ENCODE data around the gene ZNF780B.

The ZNF780B gene

DNA sequence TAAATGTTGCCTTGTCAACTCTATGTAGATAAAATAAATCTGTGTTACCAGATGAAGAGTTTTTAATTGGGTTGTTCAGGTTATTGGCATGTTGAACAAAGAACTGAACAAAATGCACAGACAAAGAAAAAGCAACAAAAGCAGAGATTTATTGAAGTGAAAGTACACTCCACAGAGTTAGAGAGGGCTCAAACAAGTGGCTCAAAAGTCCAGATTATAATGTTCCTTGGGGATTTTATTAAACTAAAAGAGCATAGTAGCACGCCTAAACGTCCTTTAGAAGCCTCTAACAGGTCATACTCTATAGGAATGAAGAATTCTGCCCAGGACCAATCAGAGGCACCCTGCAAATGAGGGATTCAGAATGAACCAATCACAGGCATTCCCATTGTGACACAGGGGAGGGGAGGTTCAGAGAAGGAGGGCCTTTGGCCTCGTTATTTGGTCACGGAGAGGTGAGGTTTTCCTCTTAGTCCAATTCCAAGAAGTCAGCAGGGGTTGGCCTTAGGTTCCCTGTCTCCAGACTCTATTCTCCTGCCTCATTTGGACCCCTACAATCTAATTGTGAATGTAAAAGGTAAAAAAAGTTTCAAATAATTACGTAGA, 72.2 kb downstream of the ZNF780B start:
- H3K4me3 ChIP-seq (ENCODE audit: low read depth, low read length): no peak overlapping the region
- no peak overlapping the region for H3K27ac ChIP-seq (ENCODE audit: low read depth, low read length)
- peaks cover 12% of the 10 kb centered on the region; the same call in 1 of the 2 replicates for H3K9me3 ChIP-seq (ENCODE audit: control insufficient read depth, insufficient read depth, low read length)
- H3K36me3 ChIP-seq (ENCODE audit: control insufficient read depth, insufficient read depth, low read length): peaks cover 47% of the 10 kb centered on the region
- no peaks in the 10 kb centered on the region for H3K27me3 ChIP-seq (ENCODE audit: control insufficient read depth, insufficient read depth, low read length)
- no peaks in the 10 kb centered on the region for H3K4me1 ChIP-seq (ENCODE audit: control insufficient read depth, insufficient read depth, low read length)
- H3K9ac ChIP-seq (ENCODE audit: low read depth, low read length): no peak overlapping the region

DNA sequence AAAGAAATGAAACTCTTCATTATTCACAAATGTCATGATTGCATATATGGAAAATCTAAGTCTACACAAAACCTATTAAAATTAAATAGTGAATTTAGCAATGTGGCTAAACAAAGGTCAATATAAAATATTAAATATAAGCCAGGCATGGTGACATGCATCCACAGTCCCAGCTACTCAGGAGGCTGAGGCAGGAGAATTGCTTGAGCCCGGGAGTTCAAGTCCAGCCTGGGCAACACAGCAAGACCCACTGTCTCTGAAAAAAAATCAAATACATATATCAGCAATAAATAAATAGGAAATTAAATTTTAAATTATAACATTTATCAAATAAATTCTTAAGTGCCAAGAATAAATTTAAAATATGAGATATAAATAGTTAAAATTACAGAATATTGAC, 73.1 kb downstream of the ZNF780B start:
- Histone ChIP-seq H3K27me3 (ENCODE audit: control insufficient read depth, insufficient read depth, low read length) (no peaks in the 10 kb centered on the region), H3K4me1 (ENCODE audit: control insufficient read depth, insufficient read depth, low read length) (no peaks in the 10 kb centered on the region), H3K27ac (ENCODE audit: low read depth, low read length) (no peak overlapping the region), H3K4me3 (ENCODE audit: low read depth, low read length) (no peak overlapping the region), H3K9me3 (ENCODE audit: control insufficient read depth, insufficient read depth, low read length) (peaks cover 12% of the 10 kb centered on the region; the same call in 1 of the 2 replicates), H3K36me3 (ENCODE audit: control insufficient read depth, insufficient read depth, low read length) (peaks cover 56% of the 10 kb centered on the region), H3K9ac (ENCODE audit: low read depth, low read length) (no peak overlapping the region)
